ENCODE measurements around the gene EPB41. TPM values are rescaled to one million over a fixed set of nuclear protein-coding genes. Genes with fewer than 3 reads are reported as not detected.
"Not testable (repeated sequence)": the region's sequence is repeated elsewhere in the genome, so short reads cannot be mapped to it uniquely, and the experiment has no call there.

EPB41 gene
- total RNA-seq, 2 experiments from 2014 or later: 73.7 to 83.8 TPM

- Mint-ChIP-seq H3K4me3 (no peak overlapping the region), H3K27ac (no peak overlapping the region), H3K9me3 (ENCODE audit: low read depth) (peaks cover 4% of the 10 kb centered on the region), H3K4me1 (peaks cover 4% of the 10 kb centered on the region), H3K27me3 (no peaks in the 10 kb centered on the region), H3K36me3 (peaks cover 27% of the 10 kb centered on the region)
- ATAC-seq (no peak), DNase-seq (no peak)
- CTCF ChIA-PET: interaction anchor here (1.3 kb wide), 1 partner anchor 222 kb away, joined by 3 read pairs; no protein-coding TSS in a partner anchor
These were observed 182.0 kb downstream of the EPB41 start for GRCh38 chr1:29096231-29096886.

GRCh38 chr1:29099286-29099685, 184.9 kb downstream of the EPB41 start:
- CTCF ChIA-PET: no interaction called here
- ATAC-seq: no peak

DNA sequence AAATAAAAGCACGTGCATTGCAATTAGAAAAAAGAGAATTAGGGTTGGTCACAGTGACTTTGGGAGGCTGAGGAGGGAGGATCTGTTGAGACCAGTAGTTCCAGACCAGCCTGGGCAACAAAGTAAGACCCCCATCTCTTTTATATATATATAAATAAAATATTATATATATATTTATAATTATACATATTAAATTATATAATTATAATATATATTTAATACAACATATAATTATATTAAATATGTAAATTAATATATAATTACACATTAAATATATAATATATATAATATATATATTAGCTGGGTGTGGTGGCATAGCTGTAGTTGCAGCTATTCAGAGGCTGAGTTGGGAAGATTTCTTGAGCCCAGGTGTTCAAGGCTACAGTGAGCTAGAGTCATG, 186.1 kb downstream of the EPB41 start:
- CTCF ChIA-PET: no interaction called here

More at GRCh38 chr1:29099286-29099685, 184.9 kb downstream of the EPB41 start:
- Mint-ChIP-seq H3K4me3 (no peak overlapping the region), H3K9me3 (ENCODE audit: low read depth) (no peaks in the 10 kb centered on the region), H3K4me1 (peaks cover 4% of the 10 kb centered on the region), H3K27ac (no peak overlapping the region), H3K36me3 (peaks cover 14% of the 10 kb centered on the region), H3K27me3 (no peaks in the 10 kb centered on the region)
- DNase-seq: no peak

DNA sequence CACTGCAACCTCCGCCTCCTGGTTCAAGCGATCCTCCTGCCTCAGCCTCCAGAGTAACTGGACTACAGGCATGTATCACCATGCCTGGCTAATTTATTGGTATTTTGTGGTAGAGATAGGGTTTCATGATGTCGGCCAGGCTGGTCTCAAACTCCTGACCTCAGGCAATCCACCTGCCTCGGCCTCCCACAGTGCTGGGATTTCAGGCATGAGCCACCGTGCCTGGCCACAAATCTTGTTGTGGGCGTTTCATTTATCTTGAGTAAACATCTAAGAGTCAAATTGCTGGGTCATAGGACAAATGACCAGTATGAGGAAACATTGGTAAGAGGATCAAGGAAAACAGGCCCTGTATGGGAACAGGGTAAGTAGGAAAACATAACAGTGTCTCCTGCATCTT, 191.5 kb downstream of the EPB41 start:
- no peak overlapping the region for H3K4me3 Mint-ChIP-seq
- CTCF ChIA-PET: no interaction called here
- no peak overlapping the region for H3K27ac Mint-ChIP-seq
- H3K36me3 Mint-ChIP-seq: peaks cover 6% of the 10 kb centered on the region
- no peaks in the 10 kb centered on the region for H3K9me3 Mint-ChIP-seq (ENCODE audit: low read depth)
- no peak for ATAC-seq
- DNase-seq: no peak
- no peaks in the 10 kb centered on the region for H3K27me3 Mint-ChIP-seq
- H3K4me1 Mint-ChIP-seq: no peaks in the 10 kb centered on the region

More for the DNA sequence above, 186.1 kb downstream of the EPB41 start:
- Mint-ChIP-seq H3K9me3 (ENCODE audit: low read depth) (no peaks in the 10 kb centered on the region), H3K27ac (no peak overlapping the region), H3K36me3 (peaks cover 13% of the 10 kb centered on the region), H3K27me3 (no peaks in the 10 kb centered on the region), H3K4me3 (no peak overlapping the region), H3K4me1 (peaks cover 4% of the 10 kb centered on the region)
- ATAC-seq (no peak), DNase-seq (no peak)

DNA sequence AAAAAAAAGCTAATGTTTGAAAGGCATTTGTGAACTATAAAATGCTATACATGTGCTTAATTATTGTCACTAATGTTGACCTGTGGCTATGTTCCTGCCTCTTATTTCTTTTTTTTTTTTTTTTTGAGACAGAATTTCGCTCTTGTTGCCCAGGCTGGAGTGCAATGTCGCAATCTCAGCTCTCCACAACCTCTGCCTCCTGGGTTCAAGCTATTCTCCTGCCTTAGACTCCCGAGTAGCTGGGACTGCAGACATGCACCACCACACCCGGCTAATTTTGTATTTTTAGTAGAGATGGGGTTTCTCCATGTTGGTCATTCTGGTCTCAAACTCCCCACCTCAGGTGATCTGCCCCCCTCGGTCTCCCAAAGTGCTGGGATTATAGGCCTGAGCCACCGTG, 193.7 kb downstream of the EPB41 start:
- H3K9me3 Mint-ChIP-seq (ENCODE audit: low read depth); H3K27ac Mint-ChIP-seq; H3K4me1 Mint-ChIP-seq; H3K27me3 Mint-ChIP-seq; H3K4me3 Mint-ChIP-seq; CTCF ChIA-PET; ATAC-seq; DNase-seq: not testable (repeated sequence)
- peaks cover 10% of the 10 kb centered on the region for H3K36me3 Mint-ChIP-seq

DNA sequence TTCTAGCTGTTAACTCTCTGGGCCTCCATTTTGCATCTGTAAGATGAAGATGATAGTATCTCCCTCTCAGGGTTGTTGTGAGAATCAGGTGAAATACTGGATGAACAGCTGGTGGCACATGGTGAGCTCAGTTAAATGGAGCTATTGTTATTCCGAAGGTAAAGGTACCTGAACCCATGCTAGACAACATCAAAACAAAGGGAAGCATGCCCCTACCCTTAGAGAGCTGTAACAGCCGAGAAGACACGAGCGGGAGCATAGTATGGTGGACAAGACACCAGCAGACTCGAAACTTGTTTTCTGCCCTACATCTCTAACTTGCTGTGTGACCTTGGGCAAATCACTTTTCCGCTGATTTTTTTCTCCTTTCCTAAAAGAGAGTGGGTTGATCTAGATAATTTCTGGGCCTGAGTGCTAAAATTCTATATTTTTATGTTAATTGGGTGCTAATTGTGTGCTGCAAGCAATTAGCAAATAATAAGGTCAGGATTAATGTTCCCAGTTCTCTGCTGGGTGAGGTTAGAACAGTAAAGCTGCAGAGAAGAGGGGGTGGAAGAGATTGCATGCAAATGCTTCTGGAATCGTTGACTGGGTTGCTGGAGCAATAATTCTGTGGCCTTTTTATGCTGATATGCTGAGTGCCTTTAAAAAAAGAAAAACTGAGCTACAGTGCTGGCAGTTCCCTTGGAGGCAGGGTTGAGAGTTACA, 198.5 kb downstream of the EPB41 start:
- Mint-ChIP-seq H3K4me3 (no peak overlapping the region), H3K27ac (peak overlapping the region; percentile 2), H3K27me3 (no peaks in the 10 kb centered on the region), H3K36me3 (peaks cover 18% of the 10 kb centered on the region), H3K9me3 (ENCODE audit: low read depth) (no peaks in the 10 kb centered on the region), H3K4me1 (peaks cover 10% of the 10 kb centered on the region)
- no peak for DNase-seq
- CTCF ChIA-PET: interaction anchor here (0.6 to 4.3 kb wide), 9 partner anchors 9 to 328 kb away, joined by 3 to 12 read pairs (median 6); partner anchors contain the start of genes EPB41 and TMEM200B
- no peak for ATAC-seq

DNA sequence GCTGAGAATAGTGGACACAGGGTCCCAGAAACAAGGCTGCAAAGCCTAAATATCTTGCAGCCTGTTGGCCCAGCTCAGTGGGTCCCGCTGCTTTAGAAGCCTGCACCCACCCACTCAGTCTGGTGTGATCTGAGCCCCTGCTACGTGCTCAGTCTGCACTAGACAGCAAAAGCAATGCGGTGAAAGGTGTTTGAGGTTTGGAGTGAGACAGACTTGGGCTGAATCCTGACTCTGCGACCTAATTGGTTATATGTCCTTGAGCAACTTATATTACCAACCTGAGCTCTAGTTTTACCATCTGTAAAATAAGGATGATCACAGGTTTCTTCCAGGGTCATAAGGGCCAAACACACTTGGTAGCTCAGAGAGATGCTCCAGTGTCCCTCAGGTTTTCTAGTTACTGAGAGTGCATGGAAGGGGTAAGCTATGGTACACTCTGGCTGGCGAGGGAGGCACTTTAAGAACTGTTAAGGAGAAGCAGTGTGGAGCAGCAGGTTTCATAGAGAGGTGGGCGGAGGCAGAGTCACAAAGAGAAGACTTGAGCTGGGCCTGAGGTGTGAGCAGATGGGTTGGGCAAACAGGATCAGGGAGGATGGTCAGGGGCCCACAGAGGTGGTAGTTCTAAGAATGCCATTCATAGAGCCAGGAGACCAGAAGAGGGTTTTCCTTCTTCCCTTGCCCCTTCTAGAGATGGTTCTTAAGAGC, 199.2 kb downstream of the EPB41 start:
- no peaks in the 10 kb centered on the region for H3K27me3 Mint-ChIP-seq
- H3K4me1 Mint-ChIP-seq: peaks cover 10% of the 10 kb centered on the region
- CTCF ChIA-PET: interaction anchor here (0.7 to 4.3 kb wide), 8 partner anchors 9 to 329 kb away, joined by 3 to 12 read pairs (median 7); partner anchors contain the start of genes EPB41 and TMEM200B
- peak; percentile 57 for ATAC-seq
- H3K27ac Mint-ChIP-seq: no peak overlapping the region
- H3K9me3 Mint-ChIP-seq (ENCODE audit: low read depth): no peaks in the 10 kb centered on the region
- H3K36me3 Mint-ChIP-seq: peaks cover 18% of the 10 kb centered on the region
- no peak overlapping the region for H3K4me3 Mint-ChIP-seq
- DNase-seq: no peak

DNA sequence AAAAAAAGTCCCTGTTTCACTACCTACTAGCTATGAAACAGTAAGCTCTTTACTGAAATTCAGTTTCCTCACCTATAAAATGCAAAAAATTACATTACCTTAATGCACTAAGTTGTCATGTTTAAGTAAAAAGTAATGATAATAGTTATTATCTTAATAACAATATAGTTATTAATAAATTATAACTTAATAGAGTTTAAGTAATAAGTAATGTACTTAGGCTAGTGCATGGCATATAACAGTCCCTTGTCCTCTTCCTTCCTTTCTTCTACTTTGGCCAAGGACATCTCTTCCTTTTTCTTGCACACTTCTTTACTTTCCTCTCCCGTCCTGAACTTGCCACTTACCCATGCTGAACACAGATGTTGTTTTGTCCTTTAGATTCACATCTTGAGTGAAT, 200.3 kb downstream of the EPB41 start:
- H3K36me3 Mint-ChIP-seq: peaks cover 16% of the 10 kb centered on the region

GRCh38 chr1:29117381-29117780, 203.0 kb downstream of the EPB41 start:
- DNase-seq (no peak), ATAC-seq (no peak)
- no peak overlapping the region for H3K4me3 Mint-ChIP-seq
- peaks cover 8% of the 10 kb centered on the region for H3K36me3 Mint-ChIP-seq
- no peaks in the 10 kb centered on the region for H3K9me3 Mint-ChIP-seq (ENCODE audit: low read depth)
- CTCF ChIA-PET: interaction anchor here (1.0 to 2.1 kb wide), 3 partner anchors 233 to 240 kb away, joined by 4 to 6 read pairs (median 5); no protein-coding TSS in a partner anchor
- peaks cover 12% of the 10 kb centered on the region for H3K4me1 Mint-ChIP-seq
- H3K27me3 Mint-ChIP-seq: peaks cover 10% of the 10 kb centered on the region
- H3K27ac Mint-ChIP-seq: no peak overlapping the region

More for the DNA sequence above, 200.3 kb downstream of the EPB41 start:
- Mint-ChIP-seq H3K4me1 (peaks cover 10% of the 10 kb centered on the region), H3K27ac (no peak overlapping the region), H3K9me3 (ENCODE audit: low read depth) (no peaks in the 10 kb centered on the region), H3K4me3 (no peak overlapping the region), H3K27me3 (no peaks in the 10 kb centered on the region)
- CTCF ChIA-PET: interaction anchor here (2.2 to 4.3 kb wide), 4 partner anchors 8 to 238 kb away, joined by 8 to 12 read pairs (median 12); no protein-coding TSS in a partner anchor
- DNase-seq: no peak
- ATAC-seq: no peak

DNA sequence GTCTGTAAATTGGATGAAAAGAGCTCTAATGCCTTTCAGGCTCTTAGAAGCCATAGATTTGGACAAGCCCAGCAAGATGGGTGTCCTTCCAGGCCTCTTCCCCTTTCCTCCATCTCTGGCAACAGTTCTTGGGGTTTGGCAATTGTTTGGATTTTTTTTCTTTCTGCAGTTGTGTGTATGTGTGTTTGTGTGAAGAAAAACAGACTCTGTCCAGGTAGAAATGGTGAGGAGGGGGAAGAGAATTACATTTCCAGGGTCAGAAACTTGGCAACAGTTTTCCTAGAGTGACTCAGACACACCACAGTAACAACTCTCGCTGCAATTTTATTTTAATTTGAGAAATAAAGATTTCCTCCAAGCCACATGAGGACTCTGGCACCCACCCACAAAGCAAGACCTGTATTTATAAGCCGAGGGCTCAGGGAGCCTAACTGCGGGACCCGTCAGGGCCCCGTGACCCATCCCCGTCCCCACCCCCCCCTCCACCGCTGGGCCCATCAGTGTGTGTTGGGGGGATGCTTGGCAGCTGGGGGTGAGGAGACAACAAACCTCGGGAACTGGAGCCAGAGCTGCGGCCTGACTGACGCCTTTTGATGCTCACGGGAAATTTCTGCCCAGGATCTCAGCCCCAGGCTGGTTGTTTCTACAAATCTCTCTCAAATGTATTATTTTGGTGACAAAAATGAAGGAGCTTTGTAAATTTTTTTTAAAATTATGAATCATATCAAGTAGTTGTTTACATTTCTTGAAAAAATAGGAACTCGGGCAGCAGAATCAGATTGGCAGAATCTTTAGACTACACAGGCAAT, 205.0 kb downstream of the EPB41 start:
- H3K27me3 Mint-ChIP-seq: peaks cover 17% of the 10 kb centered on the region
- ATAC-seq (no peak), DNase-seq (no peak)
- CTCF ChIA-PET: interaction anchor here (0.8 to 3.9 kb wide), 5 partner anchors 62 to 235 kb away, joined by 3 to 23 read pairs (median 3); partner anchors contain the start of gene SRSF4
- H3K36me3 Mint-ChIP-seq: peaks cover 6% of the 10 kb centered on the region
- H3K9me3 Mint-ChIP-seq (ENCODE audit: low read depth): no peaks in the 10 kb centered on the region
- H3K4me1 Mint-ChIP-seq: peaks cover 4% of the 10 kb centered on the region
- H3K4me3 Mint-ChIP-seq: no peak overlapping the region
- H3K27ac Mint-ChIP-seq: no peak overlapping the region

- H3K36me3 Mint-ChIP-seq: peaks cover 5% of the 10 kb centered on the region
- H3K27me3 Mint-ChIP-seq: peaks cover 21% of the 10 kb centered on the region
- CTCF ChIA-PET: interaction anchor here (0.9 to 3.9 kb wide), 6 partner anchors 17 to 238 kb away, joined by 3 to 23 read pairs (median 4); partner anchors contain the start of gene SRSF4
- no peak overlapping the region for H3K4me3 Mint-ChIP-seq
- no peaks in the 10 kb centered on the region for H3K9me3 Mint-ChIP-seq (ENCODE audit: low read depth)
- no peak overlapping the region for H3K27ac Mint-ChIP-seq
- H3K4me1 Mint-ChIP-seq: peaks cover 4% of the 10 kb centered on the region
- no peak for ATAC-seq
- no peak for DNase-seq
These were observed 206.0 kb downstream of the EPB41 start for GRCh38 chr1:29120367-29120766.

GRCh38 chr1:29120947-29121485, 206.6 kb downstream of the EPB41 start:
- Mint-ChIP-seq H3K9me3 (ENCODE audit: low read depth) (no peaks in the 10 kb centered on the region), H3K36me3 (peaks cover 5% of the 10 kb centered on the region), H3K4me1 (peaks cover 4% of the 10 kb centered on the region), H3K4me3 (no peak overlapping the region), H3K27ac (no peak overlapping the region), H3K27me3 (peaks cover 27% of the 10 kb centered on the region)
- CTCF ChIA-PET: interaction anchor here (0.9 to 3.9 kb wide), 8 partner anchors 7 to 245 kb away, joined by 3 to 23 read pairs (median 4); no protein-coding TSS in a partner anchor
- ATAC-seq (peak; percentile 69), DNase-seq (peak; percentile 77)

Measured in activated CD8-positive, alpha-beta memory T cell treated with anti-CD3 and anti-CD28 coated beads, Interleukin-2, amount 10 ng/mL, durations not matched to agents 7 days and 5 days (primary cell).